Astrocyte of the cerebellum (primary cell): ENCODE data around the gene CTNNA3.

Experiments
- DNase-seq: peaks from one replicate; pipeline ENCODE4 v3.0.0-alpha.2; 2011; ENCODE audit warnings: low read depth
- H3K4me3 ChIP-seq: 2 replicates; pipeline ENCODE4 v1.5.1; 2011; ENCODE audit warnings: mild to moderate bottlenecking, low read depth, low read length, moderate library complexity
- in situ Hi-C: cut with HindIII; loops from 2 replicates; pipeline ENCODE4 v1.10.0; 2017; ENCODE audit warnings: low sequenced_read_pairs
- TF ChIP-seq, protein P1 (sequence below): IDR thresholded peaks from 2 replicates; pipeline ENCODE4 v1.5.1; 2012; ENCODE audit warnings: low read length, low read depth, moderate library complexity, mild to moderate bottlenecking; ENCODE audit errors: missing control alignments

Gene CTNNA3

DNA sequence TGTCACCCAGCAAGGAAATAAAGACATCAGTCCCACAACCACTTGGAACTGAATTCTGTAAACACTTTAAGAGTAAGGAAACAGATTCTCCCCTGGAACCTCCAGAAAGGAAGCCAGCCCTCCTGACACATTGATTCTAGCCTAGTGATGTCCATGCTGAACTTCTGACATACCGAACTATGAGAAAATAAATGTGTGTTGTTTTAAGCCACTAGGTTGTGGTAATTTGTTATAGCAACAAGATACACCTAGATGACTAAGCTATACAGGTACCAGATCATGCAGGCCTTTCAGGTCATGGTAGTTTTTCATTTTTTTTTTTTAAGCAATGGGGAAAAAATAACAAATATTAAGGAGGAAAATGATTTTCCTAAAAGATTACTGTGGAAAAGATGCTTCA is 807.8 kb downstream of the CTNNA3 start:
- TF ChIP-seq, protein P1, sequence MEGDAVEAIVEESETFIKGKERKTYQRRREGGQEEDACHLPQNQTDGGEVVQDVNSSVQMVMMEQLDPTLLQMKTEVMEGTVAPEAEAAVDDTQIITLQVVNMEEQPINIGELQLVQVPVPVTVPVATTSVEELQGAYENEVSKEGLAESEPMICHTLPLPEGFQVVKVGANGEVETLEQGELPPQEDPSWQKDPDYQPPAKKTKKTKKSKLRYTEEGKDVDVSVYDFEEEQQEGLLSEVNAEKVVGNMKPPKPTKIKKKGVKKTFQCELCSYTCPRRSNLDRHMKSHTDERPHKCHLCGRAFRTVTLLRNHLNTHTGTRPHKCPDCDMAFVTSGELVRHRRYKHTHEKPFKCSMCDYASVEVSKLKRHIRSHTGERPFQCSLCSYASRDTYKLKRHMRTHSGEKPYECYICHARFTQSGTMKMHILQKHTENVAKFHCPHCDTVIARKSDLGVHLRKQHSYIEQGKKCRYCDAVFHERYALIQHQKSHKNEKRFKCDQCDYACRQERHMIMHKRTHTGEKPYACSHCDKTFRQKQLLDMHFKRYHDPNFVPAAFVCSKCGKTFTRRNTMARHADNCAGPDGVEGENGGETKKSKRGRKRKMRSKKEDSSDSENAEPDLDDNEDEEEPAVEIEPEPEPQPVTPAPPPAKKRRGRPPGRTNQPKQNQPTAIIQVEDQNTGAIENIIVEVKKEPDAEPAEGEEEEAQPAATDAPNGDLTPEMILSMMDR = no peak
- no peak for DNase-seq
- H3K4me3 ChIP-seq = no peak overlapping the region
- in situ Hi-C loops = no loop called here

DNA sequence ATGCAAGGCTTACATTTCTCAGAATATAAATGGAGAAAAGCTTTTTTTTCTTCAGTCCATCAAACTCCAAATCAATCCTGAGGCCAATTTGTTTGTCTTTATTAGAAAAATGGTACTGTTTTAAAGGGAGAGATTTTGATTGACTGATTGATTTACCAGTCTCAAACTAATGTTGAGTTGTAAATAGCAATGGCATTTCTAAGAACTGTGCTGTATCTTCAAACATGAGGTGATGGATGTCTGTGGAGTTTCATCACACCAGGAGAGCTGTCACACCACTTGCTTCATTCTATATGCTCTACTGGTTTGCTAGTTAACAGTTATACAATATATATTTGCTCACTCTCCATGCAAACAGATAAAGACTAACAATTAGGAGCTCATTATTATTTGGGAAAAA is 809.1 kb downstream of the CTNNA3 start:
- no peak overlapping the region for H3K4me3 ChIP-seq
- DNase-seq = no peak
- in situ Hi-C loops = no loop called here
- TF ChIP-seq, protein P1 = no peak

DNA sequence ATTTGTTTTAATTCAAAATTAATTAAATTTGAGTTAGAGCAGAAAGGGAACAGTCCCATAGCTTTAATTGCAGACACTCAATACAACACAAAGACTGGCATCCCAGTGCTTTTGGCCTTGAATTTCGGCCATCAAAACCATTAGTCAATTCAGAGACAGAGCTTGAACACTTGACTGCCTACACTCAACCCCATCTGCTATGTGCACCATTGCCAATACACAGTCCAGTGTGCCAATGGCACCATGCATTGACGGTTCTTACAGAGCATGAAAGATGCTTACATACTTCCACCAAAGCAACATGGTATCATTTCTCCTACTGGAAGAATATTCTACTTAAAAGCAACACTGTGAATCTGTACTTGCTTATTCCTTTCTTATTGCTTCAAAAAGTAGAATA is 813.7 kb downstream of the CTNNA3 start:
- no peak for DNase-seq
- in situ Hi-C loops = no loop called here
- H3K4me3 ChIP-seq = no peak overlapping the region
- TF ChIP-seq, protein P1 = no peak

DNA sequence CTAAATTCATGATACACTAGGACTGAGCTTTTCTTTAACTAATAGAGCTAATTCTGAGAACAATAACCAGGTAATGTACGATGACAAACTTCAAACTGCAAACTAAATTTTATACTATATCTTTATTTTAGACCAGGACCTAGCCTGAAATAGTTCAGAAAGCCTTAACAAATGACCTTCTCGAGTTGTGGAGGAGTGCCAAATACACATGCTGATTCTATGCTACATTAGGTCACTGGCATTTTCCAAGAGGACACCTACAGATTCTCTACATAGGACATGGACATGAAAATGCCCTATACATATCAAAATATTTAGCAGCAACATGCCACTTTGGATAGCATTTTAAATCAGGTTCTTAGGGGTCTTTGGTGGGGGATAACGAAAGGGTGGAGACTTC is 814.2 kb downstream of the CTNNA3 start:
- no peak for DNase-seq
- no peak overlapping the region for H3K4me3 ChIP-seq
- in situ Hi-C loops = no loop called here
- TF ChIP-seq, protein P1 = no peak

DNA sequence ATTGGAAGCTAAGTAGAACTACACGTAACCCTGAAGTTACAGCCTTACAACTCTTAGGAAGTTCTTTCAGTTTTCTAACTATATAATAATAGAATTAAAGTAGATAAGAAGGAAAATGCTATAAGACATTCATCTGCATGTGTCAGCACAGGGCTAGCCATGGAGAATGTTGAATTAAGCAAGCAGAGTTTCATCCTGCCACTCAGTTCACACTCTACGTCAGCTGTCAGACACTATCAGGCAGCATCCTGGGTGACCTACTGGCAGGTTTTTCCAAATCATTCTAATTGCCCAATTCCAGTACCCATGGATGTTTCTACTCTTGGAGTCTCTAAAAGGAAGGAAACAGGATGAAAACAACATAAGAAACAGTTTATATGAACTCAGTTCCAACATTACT is 815.2 kb downstream of the CTNNA3 start:
- DNase-seq = no peak
- in situ Hi-C loops = no loop called here
- TF ChIP-seq, protein P1 = no peak
- no peak overlapping the region for H3K4me3 ChIP-seq

DNA sequence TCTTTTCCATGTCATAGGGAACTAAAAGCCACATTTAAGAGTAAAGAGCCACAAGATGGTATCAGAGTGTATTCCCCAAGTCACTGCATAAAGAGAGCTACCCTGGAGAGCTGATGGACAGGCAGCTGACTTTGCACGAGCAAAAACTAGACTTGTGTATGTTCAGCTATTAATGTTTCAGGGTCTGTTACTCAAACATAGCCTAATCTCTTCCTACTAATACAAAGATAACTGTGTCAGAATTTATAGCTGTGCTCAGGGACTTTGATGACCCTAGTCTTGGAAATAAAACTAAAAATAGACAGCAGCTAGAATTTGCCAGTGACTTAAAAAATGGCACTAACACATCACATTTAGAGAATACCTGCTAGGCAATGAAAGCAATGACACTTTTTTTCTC is 815.7 kb downstream of the CTNNA3 start:
- in situ Hi-C loops = no loop called here
- H3K4me3 ChIP-seq = no peak overlapping the region
- TF ChIP-seq, protein P1 = no peak
- no peak for DNase-seq

DNA sequence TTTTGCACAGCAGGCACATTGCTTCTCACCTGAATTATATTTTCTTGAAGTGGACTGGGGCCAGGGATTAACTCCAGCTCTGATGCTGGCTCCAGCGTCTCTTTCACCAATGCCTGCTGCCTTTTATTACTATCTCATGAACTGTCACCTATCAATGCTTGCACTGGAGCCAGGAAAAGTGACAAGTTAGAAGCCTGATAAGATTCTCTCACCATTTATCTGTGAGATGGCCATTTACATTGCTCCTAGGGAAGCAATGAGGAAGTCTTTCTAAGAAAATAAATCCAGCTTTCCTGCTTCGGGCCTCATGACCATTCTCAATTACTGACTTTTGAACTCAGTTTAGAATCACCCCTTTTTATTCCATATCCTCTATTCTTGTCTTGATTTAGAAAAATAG is 818.6 kb downstream of the CTNNA3 start:
- in situ Hi-C loops = no loop called here
- no peak overlapping the region for H3K4me3 ChIP-seq
- TF ChIP-seq, protein P1 = no peak
- no peak for DNase-seq
